Measurements from ENCODE around the gene MB. TPM values are rescaled to one million over a fixed set of nuclear protein-coding genes. Genes with fewer than 3 reads are reported as not detected.

MB gene
- total RNA-seq, 2 donors from 2014 or later = 1.4 to 2.6 TPM

GRCh38 chr22:35660291-35661127 is 43.4 kb upstream of the MB start:
- Histone ChIP-seq H3K36me3 (ENCODE audit: control insufficient read depth, insufficient read depth, low read length) (no peaks in the 10 kb centered on the region), H3K27ac (ENCODE audit: low read depth, low read length) (no peak overlapping the region), H3K9me3 (ENCODE audit: control insufficient read depth, low read length) (peaks cover 37% of the 10 kb centered on the region), H3K27me3 (ENCODE audit: control insufficient read depth, insufficient read depth, low read length, poor library complexity, severe bottlenecking) (no peaks in the 10 kb centered on the region), H3K4me1 (ENCODE audit: control insufficient read depth, insufficient read depth, low read length) (peaks cover 5% of the 10 kb centered on the region), H3K9ac (ENCODE audit: extremely low read depth, low read length, poor library complexity, severe bottlenecking) (no peak overlapping the region), H3K4me3 (ENCODE audit: low read length) (no peak overlapping the region)
- DNase-seq = no peak
- no peak for TF ChIP-seq CTCF (conservative IDR thresholded peaks at IDR 0.05)
- WGBS, 2 experiments (ENCODE audit: insufficient coverage in 1 of 2, insufficient read length in 1 of 2) = 89 to 96% methylated on average over 1 to 2 of the region's 2 CpGs
- Mint-ChIP-seq H3K9me3 (peaks cover 28% of the 10 kb centered on the region), H3K4me3 (no peak overlapping the region), H3K36me3 (ENCODE audit: low read depth) (peaks cover 2% of the 10 kb centered on the region), H3K27ac (no peak overlapping the region), H3K27me3 (ENCODE audit: insufficient read depth) (peaks cover 35% of the 10 kb centered on the region), H3K4me1 (peaks cover 7% of the 10 kb centered on the region)

- peaks cover 13% of the 10 kb centered on the region for H3K9me3 Mint-ChIP-seq
- Histone ChIP-seq H3K27ac (ENCODE audit: low read depth, low read length) (no peak overlapping the region), H3K9ac (ENCODE audit: extremely low read depth, low read length, poor library complexity, severe bottlenecking) (no peak overlapping the region), H3K4me1 (ENCODE audit: control insufficient read depth, insufficient read depth, low read length) (peaks cover 5% of the 10 kb centered on the region), H3K9me3 (ENCODE audit: control insufficient read depth, low read length) (peaks cover 20% of the 10 kb centered on the region), H3K36me3 (ENCODE audit: control insufficient read depth, insufficient read depth, low read length) (no peaks in the 10 kb centered on the region), H3K4me3 (ENCODE audit: low read length) (no peak overlapping the region), H3K27me3 (ENCODE audit: control insufficient read depth, insufficient read depth, low read length, poor library complexity, severe bottlenecking) (peaks cover 7% of the 10 kb centered on the region)
- peaks cover 55% of the 10 kb centered on the region for H3K27me3 Mint-ChIP-seq (ENCODE audit: insufficient read depth)
- no peak overlapping the region for H3K27ac Mint-ChIP-seq
- no peak for DNase-seq
- H3K36me3 Mint-ChIP-seq (ENCODE audit: low read depth) = no peaks in the 10 kb centered on the region
- H3K4me1 Mint-ChIP-seq = peaks cover 5% of the 10 kb centered on the region
- TF ChIP-seq CTCF (conservative IDR thresholded peaks at IDR 0.05) = no peak
- 75 to 92% methylated on average over 2 to 4 of the region's 5 CpGs for WGBS, 2 experiments (ENCODE audit: insufficient coverage in 1 of 2, insufficient read length in 1 of 2)
- no peak overlapping the region for H3K4me3 Mint-ChIP-seq
These were observed 40.6 kb upstream of the MB start for GRCh38 chr22:35657571-35658312.

- H3K4me1 ChIP-seq (ENCODE audit: control insufficient read depth, insufficient read depth, low read length) = no peaks in the 10 kb centered on the region
- H3K4me3 ChIP-seq (ENCODE audit: low read length) = no peak overlapping the region
- Mint-ChIP-seq H3K27ac (no peak overlapping the region), H3K27me3 (ENCODE audit: insufficient read depth) (peaks cover 55% of the 10 kb centered on the region), H3K9me3 (peaks cover 12% of the 10 kb centered on the region), H3K4me1 (no peaks in the 10 kb centered on the region), H3K36me3 (ENCODE audit: low read depth) (no peaks in the 10 kb centered on the region), H3K4me3 (no peak overlapping the region)
- TF ChIP-seq CTCF (conservative IDR thresholded peaks at IDR 0.05) = no peak
- H3K9ac ChIP-seq (ENCODE audit: extremely low read depth, low read length, poor library complexity, severe bottlenecking) = no peak overlapping the region
- peaks cover 17% of the 10 kb centered on the region for H3K9me3 ChIP-seq (ENCODE audit: control insufficient read depth, low read length)
- H3K27ac ChIP-seq (ENCODE audit: low read depth, low read length) = no peak overlapping the region
- no peak for DNase-seq
- H3K27me3 ChIP-seq (ENCODE audit: control insufficient read depth, insufficient read depth, low read length, poor library complexity, severe bottlenecking) = peaks cover 7% of the 10 kb centered on the region
- H3K36me3 ChIP-seq (ENCODE audit: control insufficient read depth, insufficient read depth, low read length) = no peaks in the 10 kb centered on the region
- 87 to 93% methylated on average over 5 of the region's 5 CpGs for WGBS, 2 experiments (ENCODE audit: insufficient coverage in 1 of 2, insufficient read length in 1 of 2)
These were observed 39.2 kb upstream of the MB start for GRCh38 chr22:35656284-35656752.

Data from endodermal cell (in vitro differentiated cells).